ENCODE data around the gene RFESD.
"Not testable (repeated sequence)": the region's sequence is repeated elsewhere in the genome, so short reads cannot be mapped to it uniquely, and the experiment has no call there.

Gene RFESD

GRCh38 chr5:95706196-95706595 lies 59.6 kb downstream of the RFESD start:
- H3K4me3 ChIP-seq (ENCODE audit: low read depth, low read length) = not testable (repeated sequence)

- no peak overlapping the region for H3K4me3 ChIP-seq (ENCODE audit: low read depth, low read length)
Measured at GRCh38 chr5:95707055-95707454, 60.5 kb downstream of the RFESD start.

All from iPS-11a (cell line).